Keratinocyte (primary cell): ENCODE results near the gene RSPO3. TPM values are rescaled to one million over a fixed set of nuclear protein-coding genes. Genes with fewer than 3 reads are reported as not detected.

Experiments
- DNase-seq: peaks from one replicate; pipeline ENCODE4 v3.0.0-alpha.2; 2011; ENCODE audit warnings: low read depth, missing footprints, low spot score
- FAIRE-seq: peaks from 2 replicates; lab custom pipeline; 2011; peaks lifted over from hg19 to GRCh38; lab: Jason Lieb, UNC
- H2AFZ ChIP-seq: 2 replicates; pipeline ENCODE4 v1.6.0; 2012; ENCODE audit warnings: low read length, control low read depth, inconsistent platforms; ENCODE audit not compliant: control insufficient read depth
- H3K27ac ChIP-seq: 2 replicates; pipeline ENCODE4 v1.5.1; 2011; ENCODE audit warnings: low read length; ENCODE audit not compliant: control insufficient read depth, insufficient read depth
- H3K27me3 ChIP-seq: 3 replicates; pipeline ENCODE4 v1.6.0; 2011; ENCODE audit warnings: low read length; ENCODE audit not compliant: control insufficient read depth, insufficient read depth; ENCODE audit errors: extremely low read depth
- H3K36me3 ChIP-seq, 2 experiments: 2 replicates in 1 of 2; 3 replicates in 1 of 2; pipeline ENCODE4 v1.5.1; 2011; ENCODE audit warnings: low read length in 2 of 2, mild to moderate bottlenecking in 1 of 2; ENCODE audit not compliant: control insufficient read depth in 2 of 2, insufficient read depth in 2 of 2; ENCODE audit errors: extremely low read depth in 1 of 2
- H3K4me1 ChIP-seq: 3 replicates; pipeline ENCODE4 v1.5.1; 2011; ENCODE audit warnings: low read length; ENCODE audit not compliant: control insufficient read depth, insufficient read depth; ENCODE audit errors: extremely low read depth
- H3K4me2 ChIP-seq: 3 replicates; pipeline ENCODE4 v1.6.0; 2011; ENCODE audit warnings: low read depth, low read length; ENCODE audit not compliant: control insufficient read depth, insufficient read depth; ENCODE audit errors: extremely low read depth
- H3K4me3 ChIP-seq, 3 experiments: fragments of 200-600 bp in 1 of 3; sonication (generic) in 1 of 3; 2 replicates in 2 of 3; 3 replicates in 1 of 3; pipeline ENCODE4 v1.5.1; 2011 to 2016; ENCODE audit warnings: low read length in 3 of 3, mild to moderate bottlenecking in 3 of 3, control low read depth in 2 of 3, inconsistent platforms in 1 of 3, low read depth in 1 of 3, mixed read lengths in 1 of 3, mixed run types in 1 of 3, moderate library complexity in 1 of 3; ENCODE audit not compliant: control insufficient read depth in 2 of 3, insufficient read depth in 2 of 3; ENCODE audit errors: extremely low read depth in 1 of 3
- H3K79me2 ChIP-seq: 2 replicates; pipeline ENCODE4 v1.6.0; 2012; ENCODE audit warnings: low read length; ENCODE audit not compliant: control insufficient read depth, insufficient read depth
- H3K9ac ChIP-seq: 3 replicates; pipeline ENCODE4 v1.6.0; 2011; ENCODE audit warnings: low read length; ENCODE audit not compliant: control insufficient read depth, insufficient read depth; ENCODE audit errors: extremely low read depth
- H3K9me1 ChIP-seq: 3 replicates; pipeline ENCODE4 v1.6.0; 2011; ENCODE audit warnings: low read length; ENCODE audit not compliant: control insufficient read depth, insufficient read depth; ENCODE audit errors: extremely low read depth
- H3K9me3 ChIP-seq: 2 replicates; pipeline ENCODE4 v1.5.1; 2012; ENCODE audit warnings: low read depth, low read length; ENCODE audit not compliant: control insufficient read depth
- H4K20me1 ChIP-seq: 3 replicates; pipeline ENCODE4 v1.6.0; 2011; ENCODE audit warnings: low read length; ENCODE audit not compliant: control insufficient read depth, insufficient read depth; ENCODE audit errors: extremely low read depth
- CTCF ChIP-seq, 3 experiments: IDR thresholded peaks in 1 of 3; conservative IDR thresholded peaks in 1 of 3; optimal IDR thresholded peaks in 1 of 3; 2 replicates in 2 of 3; 3 replicates in 1 of 3; pipeline versions ENCODE3 to v1.5.1; 2011; ENCODE audit warnings: low read length in 3 of 3, mild to moderate bottlenecking in 3 of 3, moderate library complexity in 2 of 3, control low read depth in 1 of 3, inconsistent platforms in 1 of 3; ENCODE audit not compliant: insufficient read depth in 2 of 3; ENCODE audit errors: extremely low read depth in 1 of 3
- EZH2 ChIP-seq: IDR thresholded peaks from one replicate; pipeline ENCODE4 v1.6.1; 2012; ENCODE audit warnings: inconsistent platforms, mild to moderate bottlenecking, low read length, moderate library complexity
- dilution Hi-C: fragments of 300-500 bp; cut with MboI; formaldehyde crosslinking; loops from one replicate; pipeline ENCODE4 v1.7.0; 2020; ENCODE audit warnings: low sequenced_read_pairs; ENCODE audit not compliant: extremely low pct_ligation_motif_present
- polyA plus RNA-seq, 5 experiments: library from polyadenylated mRNA; depleted of rRNA in 3 of 5; stranded (reverse) in 3 of 5; stranded (forward) in 1 of 5; unstranded in 1 of 5; fragments of >200 nt; gene quantifications; 1 replicate in 1 of 5; 2 replicates in 3 of 5; 3 replicates in 1 of 5; pipeline versions ENCODE4 v1.2.1 to v1.2.3, GENCODE V29; 2011 to 2012; ENCODE audit warnings: missing spikeins in 2 of 5, low read depth in 1 of 5, low replicate concordance in 1 of 5

Gene RSPO3
- polyA plus RNA-seq, 1 donor (not counting 4 experiments of a cell fraction or from before 2014, with no cell fraction given) = not detected

GRCh38 chr6:127162836-127163235 lies 44.4 kb downstream of the RSPO3 start:
- TF ChIP-seq CTCF (optimal IDR thresholded peaks at IDR 0.05 in 1 of 3, IDR thresholded peaks at IDR 0.05 in 1 of 3, conservative IDR thresholded peaks at IDR 0.05 in 1 of 3; ENCODE audit: extremely low read depth in 1 of 3, insufficient read depth in 2 of 3, low read length in 3 of 3) = no peak
- TF ChIP-seq EZH2 = no peak
- Histone ChIP-seq H4K20me1 (no peaks in the 10 kb centered on the region), H3K4me3 (no peak overlapping the region), H2AFZ (no peak overlapping the region), H3K4me1 (no peaks in the 10 kb centered on the region), H3K9me1 (no peaks in the 10 kb centered on the region), H3K36me3 (no peaks in the 10 kb centered on the region), H3K9me3 (no peaks in the 10 kb centered on the region), H3K9ac (no peak overlapping the region), H3K27me3 (no peaks in the 10 kb centered on the region), H3K4me2 (no peak overlapping the region), H3K79me2 (no peaks in the 10 kb centered on the region), H3K27ac (no peak overlapping the region)
- dilution Hi-C loops = no loop called here
- FAIRE-seq (no peak), DNase-seq (no peak)

GRCh38 chr6:127164036-127164435 lies 45.6 kb downstream of the RSPO3 start:
- no peaks in the 10 kb centered on the region for H3K36me3 ChIP-seq
- no peak overlapping the region for H3K9ac ChIP-seq
- no peak overlapping the region for H3K27ac ChIP-seq
- H3K27me3 ChIP-seq = no peaks in the 10 kb centered on the region
- no peaks in the 10 kb centered on the region for H3K4me1 ChIP-seq
- H3K4me2 ChIP-seq = no peak overlapping the region
- no peaks in the 10 kb centered on the region for H3K9me1 ChIP-seq
- H2AFZ ChIP-seq = no peak overlapping the region
- H3K9me3 ChIP-seq = no peaks in the 10 kb centered on the region
- H3K79me2 ChIP-seq = no peaks in the 10 kb centered on the region
- H4K20me1 ChIP-seq = no peaks in the 10 kb centered on the region
- dilution Hi-C loops = no loop called here
- FAIRE-seq (no peak), DNase-seq (no peak)
- TF ChIP-seq EZH2 (no peak), CTCF (optimal IDR thresholded peaks at IDR 0.05 in 1 of 3, IDR thresholded peaks at IDR 0.05 in 1 of 3, conservative IDR thresholded peaks at IDR 0.05 in 1 of 3; ENCODE audit: extremely low read depth in 1 of 3, insufficient read depth in 2 of 3, low read length in 3 of 3) (no peak)
- H3K4me3 ChIP-seq = no peak overlapping the region
